ENCODE measurements around the gene SMARCA2.

GRCh38 chr9:2117527-2117926, 102.4 kb downstream of the SMARCA2 start:
- no peak for TF ChIP-seq EZH2 (IDR thresholded peaks at IDR 0.05; ENCODE audit: borderline replicate concordance, insufficient read depth, low read depth, low read length, poor library complexity, severe bottlenecking)
- TF ChIP-seq, protein P1, sequence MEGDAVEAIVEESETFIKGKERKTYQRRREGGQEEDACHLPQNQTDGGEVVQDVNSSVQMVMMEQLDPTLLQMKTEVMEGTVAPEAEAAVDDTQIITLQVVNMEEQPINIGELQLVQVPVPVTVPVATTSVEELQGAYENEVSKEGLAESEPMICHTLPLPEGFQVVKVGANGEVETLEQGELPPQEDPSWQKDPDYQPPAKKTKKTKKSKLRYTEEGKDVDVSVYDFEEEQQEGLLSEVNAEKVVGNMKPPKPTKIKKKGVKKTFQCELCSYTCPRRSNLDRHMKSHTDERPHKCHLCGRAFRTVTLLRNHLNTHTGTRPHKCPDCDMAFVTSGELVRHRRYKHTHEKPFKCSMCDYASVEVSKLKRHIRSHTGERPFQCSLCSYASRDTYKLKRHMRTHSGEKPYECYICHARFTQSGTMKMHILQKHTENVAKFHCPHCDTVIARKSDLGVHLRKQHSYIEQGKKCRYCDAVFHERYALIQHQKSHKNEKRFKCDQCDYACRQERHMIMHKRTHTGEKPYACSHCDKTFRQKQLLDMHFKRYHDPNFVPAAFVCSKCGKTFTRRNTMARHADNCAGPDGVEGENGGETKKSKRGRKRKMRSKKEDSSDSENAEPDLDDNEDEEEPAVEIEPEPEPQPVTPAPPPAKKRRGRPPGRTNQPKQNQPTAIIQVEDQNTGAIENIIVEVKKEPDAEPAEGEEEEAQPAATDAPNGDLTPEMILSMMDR (IDR thresholded peaks at IDR 0.05): no peak
